SK-N-MC (cell line): ENCODE data around the gene HUNK.

Experiments used
- DNase-seq: peaks from one replicate; pipeline ENCODE4 v3.0.0-alpha.2; 2011; ENCODE audit warnings: low read depth, low spot score
- H3K27ac ChIP-seq: fragments of 200-600 bp; sonication (generic); 2 replicates; pipeline ENCODE4 v1.5.1; 2016; ENCODE audit warnings: mixed run types
- H3K36me3 ChIP-seq: fragments of 200-600 bp; sonication (generic); 2 replicates; pipeline ENCODE4 v1.6.1; 2017; ENCODE audit warnings: antibody characterized with exemption, low read length, mixed read lengths; ENCODE audit not compliant: insufficient read depth
- H3K4me3 ChIP-seq: fragments of 200-600 bp; sonication (generic); 2 replicates; pipeline ENCODE4 v1.5.1; 2016
- H3K9ac ChIP-seq: fragments of 200-600 bp; sonication (generic); 2 replicates; pipeline ENCODE4 v1.8.0; 2017; ENCODE audit warnings: mixed run types, mixed read lengths; ENCODE audit not compliant: insufficient read length
- H3K9me3 ChIP-seq: fragments of 200-600 bp; sonication (generic); 2 replicates; pipeline ENCODE4 v1.6.1; 2017; ENCODE audit warnings: low read depth, mild to moderate bottlenecking, antibody characterized with exemption, low read length, moderate library complexity, mixed read lengths
- EZH2 ChIP-seq: fragments of 200-600 bp; sonication (generic); IDR thresholded peaks from one replicate; pipeline ENCODE4 v1.6.1; 2017; ENCODE audit warnings: antibody characterized with exemption
- FOXP2 ChIP-seq: optimal IDR thresholded peaks from 2 replicates; pipeline ENCODE3; 2011; ENCODE audit warnings: mild to moderate bottlenecking, moderate library complexity; ENCODE audit not compliant: insufficient read depth; ENCODE audit errors: extremely low read length, control extremely low read depth
- POLR2AphosphoS5 ChIP-seq: IDR thresholded peaks from 2 replicates; pipeline ENCODE4 v1.6.1; 2012; ENCODE audit warnings: mild to moderate bottlenecking, low read depth, low read length, borderline replicate concordance

Gene HUNK

GRCh38 chr21:31959881-31960280, 87.1 kb downstream of the HUNK start:
- Histone ChIP-seq H3K4me3 (no peak overlapping the region), H3K9ac (no peak overlapping the region), H3K36me3 (no peaks in the 10 kb centered on the region), H3K27ac (no peak overlapping the region), H3K9me3 (no peaks in the 10 kb centered on the region)
- TF ChIP-seq EZH2, result no peak
- no peak for TF ChIP-seq POLR2AphosphoS5
- TF ChIP-seq FOXP2, result no peak
- DNase-seq, result no peak

GRCh38 chr21:31961027-31961426, 88.2 kb downstream of the HUNK start:
- Histone ChIP-seq H3K27ac (no peak overlapping the region), H3K9me3 (no peaks in the 10 kb centered on the region), H3K4me3 (no peak overlapping the region), H3K36me3 (no peaks in the 10 kb centered on the region), H3K9ac (no peak overlapping the region)
- DNase-seq, result no peak
- TF ChIP-seq EZH2 (no peak), POLR2AphosphoS5 (no peak), FOXP2 (no peak)

- no peak overlapping the region for H3K9ac ChIP-seq
- no peaks in the 10 kb centered on the region for H3K9me3 ChIP-seq
- no peak overlapping the region for H3K4me3 ChIP-seq
- TF ChIP-seq FOXP2 (no peak), POLR2AphosphoS5 (no peak), EZH2 (no peak)
- no peak for DNase-seq
- no peaks in the 10 kb centered on the region for H3K36me3 ChIP-seq
- no peak overlapping the region for H3K27ac ChIP-seq
Measured at GRCh38 chr21:31961704-31962103, 88.9 kb downstream of the HUNK start.

- Histone ChIP-seq H3K9me3 (no peaks in the 10 kb centered on the region), H3K36me3 (no peaks in the 10 kb centered on the region), H3K4me3 (no peak overlapping the region), H3K9ac (no peak overlapping the region), H3K27ac (no peak overlapping the region)
- DNase-seq, result no peak
- TF ChIP-seq EZH2, result no peak
- TF ChIP-seq FOXP2, result no peak
- TF ChIP-seq POLR2AphosphoS5, result no peak
Measured at GRCh38 chr21:31964692-31965091, 91.9 kb downstream of the HUNK start.

DNA sequence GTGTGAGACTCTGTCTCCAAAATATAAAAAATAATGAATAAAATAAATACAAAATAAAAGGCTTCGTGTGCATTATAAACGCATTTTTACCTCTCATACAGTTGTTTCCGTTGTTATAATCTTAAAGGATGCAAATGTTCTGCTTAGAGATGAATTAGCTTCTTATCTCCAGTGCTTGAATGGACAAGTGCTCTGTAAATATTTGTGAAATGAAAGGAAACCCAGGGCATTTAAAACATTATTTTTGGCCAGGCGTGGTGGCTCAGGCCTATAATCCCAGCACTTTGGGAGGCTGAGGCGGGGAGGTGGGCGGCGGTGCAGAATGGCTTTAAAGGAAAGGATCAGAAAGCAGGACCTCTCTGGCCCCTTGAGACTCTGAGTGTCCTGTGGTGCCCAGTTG, 94.5 kb downstream of the HUNK start:
- H3K36me3 ChIP-seq, result no peaks in the 10 kb centered on the region
- no peak overlapping the region for H3K9ac ChIP-seq
- no peak overlapping the region for H3K4me3 ChIP-seq
- DNase-seq, result no peak
- no peaks in the 10 kb centered on the region for H3K9me3 ChIP-seq
- no peak for TF ChIP-seq POLR2AphosphoS5
- TF ChIP-seq FOXP2, result no peak
- no peak for TF ChIP-seq EZH2
- H3K27ac ChIP-seq, result no peak overlapping the region

DNA sequence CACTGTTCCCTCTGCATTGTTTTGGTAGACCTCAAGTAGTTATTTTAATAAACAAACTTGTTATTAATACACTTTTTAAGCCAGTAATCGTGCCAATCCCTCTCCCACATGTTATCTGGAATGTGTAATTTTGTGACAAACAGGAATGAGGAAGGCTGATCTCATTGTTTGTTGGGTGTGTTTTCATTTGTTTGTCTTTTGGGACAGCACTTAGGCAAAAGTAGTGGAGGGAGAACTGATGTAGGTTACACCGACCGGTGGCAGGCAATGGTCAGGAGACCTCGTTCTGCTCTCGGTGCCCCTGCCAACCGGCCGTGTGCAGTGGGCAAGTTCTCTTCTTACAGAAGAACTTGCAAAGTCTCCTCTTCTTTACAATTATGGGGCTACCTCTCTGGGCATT, 99.8 kb downstream of the HUNK start:
- Histone ChIP-seq H3K36me3 (no peaks in the 10 kb centered on the region), H3K9me3 (no peaks in the 10 kb centered on the region), H3K4me3 (no peak overlapping the region), H3K9ac (no peak overlapping the region), H3K27ac (no peak overlapping the region)
- no peak for DNase-seq
- TF ChIP-seq EZH2, result no peak
- TF ChIP-seq POLR2AphosphoS5, result no peak
- TF ChIP-seq FOXP2, result no peak

- TF ChIP-seq FOXP2 (no peak), EZH2 (no peak), POLR2AphosphoS5 (no peak)
- Histone ChIP-seq H3K36me3 (no peaks in the 10 kb centered on the region), H3K4me3 (no peak overlapping the region), H3K9me3 (no peaks in the 10 kb centered on the region), H3K27ac (no peak overlapping the region), H3K9ac (no peak overlapping the region)
- no peak for DNase-seq
Measured at GRCh38 chr21:31973402-31973944, 100.7 kb downstream of the HUNK start.

- no peaks in the 10 kb centered on the region for H3K9me3 ChIP-seq
- TF ChIP-seq EZH2, result no peak
- no peak for TF ChIP-seq POLR2AphosphoS5
- no peak for TF ChIP-seq FOXP2
- no peak overlapping the region for H3K9ac ChIP-seq
- no peak for DNase-seq
- no peaks in the 10 kb centered on the region for H3K36me3 ChIP-seq
- no peak overlapping the region for H3K27ac ChIP-seq
- no peak overlapping the region for H3K4me3 ChIP-seq
Measured at GRCh38 chr21:31974454-31974985, 101.7 kb downstream of the HUNK start.

DNA sequence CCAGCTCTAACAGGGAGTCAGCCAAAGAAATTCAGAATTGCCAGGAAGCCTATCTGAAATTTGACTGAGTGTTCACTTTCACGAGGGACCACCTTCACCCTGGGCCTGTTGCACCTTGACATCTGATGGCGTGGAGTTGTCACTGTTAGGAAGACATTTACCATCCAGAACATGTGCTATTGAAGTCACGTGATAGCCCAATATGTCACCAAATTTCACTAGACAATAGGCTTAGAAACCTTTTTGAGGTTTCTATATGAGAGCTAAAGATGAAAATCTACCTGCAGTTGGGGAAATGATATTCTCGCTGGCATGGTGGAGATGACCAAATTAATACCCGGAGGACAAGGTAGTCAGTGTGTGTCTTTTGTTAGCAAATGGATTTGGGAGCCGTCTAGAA, 102.7 kb downstream of the HUNK start:
- no peak overlapping the region for H3K4me3 ChIP-seq
- TF ChIP-seq FOXP2 (no peak), EZH2 (no peak), POLR2AphosphoS5 (no peak)

More for the DNA sequence above, 102.7 kb downstream of the HUNK start:
- H3K36me3 ChIP-seq, result no peaks in the 10 kb centered on the region
- no peak overlapping the region for H3K9ac ChIP-seq
- DNase-seq, result no peak
- no peaks in the 10 kb centered on the region for H3K9me3 ChIP-seq
- H3K27ac ChIP-seq, result no peak overlapping the region
